ENCODE results near the gene SERINC5.
"Not testable (repeated sequence)": the region's sequence is repeated elsewhere in the genome, so short reads cannot be mapped to it uniquely, and the experiment has no call there.

SERINC5 gene

DNA sequence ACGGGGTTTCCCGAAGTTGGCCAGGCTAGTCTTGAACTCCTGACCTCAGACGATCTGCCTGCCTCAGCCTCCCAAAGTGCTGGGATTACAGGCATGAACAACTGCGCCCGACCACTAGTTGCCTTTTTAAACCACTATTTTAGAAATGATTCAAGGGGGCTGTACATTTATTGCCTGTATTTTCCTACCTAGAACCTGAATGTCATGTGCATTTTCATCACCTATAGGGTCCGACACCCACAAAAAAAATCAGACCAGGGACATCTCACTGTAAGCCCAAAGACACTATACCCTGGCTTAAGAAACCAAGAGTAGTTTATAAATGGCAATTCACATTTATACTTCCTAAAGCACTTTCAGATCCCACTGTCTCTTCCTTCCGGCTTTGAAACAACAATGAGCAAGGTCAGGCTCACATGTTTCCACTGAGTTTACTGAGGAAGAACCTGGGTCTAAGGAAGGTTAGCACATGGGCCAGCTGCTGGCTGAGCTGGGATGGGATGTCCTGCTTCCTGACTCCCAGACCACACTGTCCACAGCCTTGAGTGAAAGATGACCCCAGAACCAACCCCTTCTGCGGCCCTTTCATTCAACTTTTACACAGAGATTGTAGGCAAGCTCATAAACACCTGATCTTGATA lies 87.3 kb downstream of the SERINC5 start:
- no peak for DNase-seq (ENCODE audit: low read depth)

DNA sequence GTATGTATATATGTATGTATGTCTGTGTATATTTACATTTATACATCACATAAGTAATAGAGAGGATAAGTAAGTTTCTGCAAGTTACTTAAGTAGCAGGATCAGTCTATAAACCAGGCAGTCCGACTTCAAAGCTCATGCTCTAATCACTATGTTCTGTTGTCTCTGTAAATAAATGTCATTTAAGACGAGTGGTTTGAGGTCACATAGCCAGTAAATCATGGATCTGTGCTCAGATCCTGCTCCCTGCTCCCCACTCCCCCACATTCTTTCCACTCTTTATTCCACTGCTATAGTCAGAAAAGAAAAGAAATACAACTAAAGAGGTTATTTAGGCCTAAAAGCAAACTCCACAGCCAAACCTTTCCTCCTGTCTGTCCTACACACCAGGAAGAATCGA lies 90.4 kb downstream of the SERINC5 start:
- DNase-seq (ENCODE audit: low read depth) = no peak

DNA sequence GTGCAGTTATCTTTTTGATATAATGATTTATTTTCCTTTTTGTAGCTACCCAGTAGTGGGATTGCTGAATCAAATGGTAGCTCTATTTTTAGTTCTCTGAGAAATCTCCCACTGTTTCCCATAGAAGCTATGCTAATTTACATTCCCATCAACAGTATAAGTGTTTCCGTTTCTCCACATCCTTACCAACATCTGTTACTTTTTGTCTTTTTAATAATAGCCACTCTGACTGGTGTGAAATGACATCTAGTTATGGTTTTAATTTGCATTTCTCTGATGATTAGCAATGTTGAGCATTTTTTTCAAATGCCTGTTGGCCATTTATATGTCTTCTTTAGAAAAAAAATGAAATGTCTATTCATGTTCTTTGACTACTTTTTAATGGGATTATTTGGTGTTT lies 94.7 kb downstream of the SERINC5 start:
- DNase-seq (ENCODE audit: low read depth) = no peak

GRCh38 chr5:80160242-80160641 lies 95.6 kb downstream of the SERINC5 start:
- DNase-seq (ENCODE audit: low read depth) = no peak

DNA sequence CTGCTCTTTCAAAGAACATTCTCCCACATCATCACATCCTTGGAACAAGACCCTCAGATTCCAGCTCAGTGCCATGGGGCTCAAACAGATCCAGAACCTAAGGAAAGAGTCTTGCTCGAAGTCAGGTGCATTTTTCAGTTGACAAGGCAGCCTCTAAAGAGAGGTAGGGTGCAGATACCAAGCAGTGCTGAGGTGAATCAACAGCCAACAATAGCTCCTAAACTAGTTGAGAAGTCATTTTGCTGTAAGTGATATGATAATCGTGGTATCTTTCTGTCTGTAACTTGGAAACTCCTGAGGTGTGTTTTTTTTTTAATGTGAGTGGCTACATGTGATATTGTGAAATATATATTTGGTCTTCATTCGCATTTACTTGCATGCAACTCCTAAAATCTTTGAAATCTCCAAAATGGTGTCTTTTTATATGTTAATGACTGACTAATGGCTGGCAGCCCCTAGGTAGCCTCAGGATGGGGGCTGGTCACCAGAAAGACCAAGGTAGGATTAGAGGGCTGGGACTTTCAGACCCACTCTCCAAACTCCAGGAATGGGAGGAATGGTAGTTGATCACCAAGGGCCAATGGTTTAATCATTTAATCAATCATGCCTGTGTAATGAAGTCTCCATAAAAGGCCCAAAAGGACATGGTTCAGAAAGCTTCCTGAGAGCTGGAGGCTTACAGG lies 96.6 kb downstream of the SERINC5 start:
- no peak for DNase-seq (ENCODE audit: low read depth)

DNA sequence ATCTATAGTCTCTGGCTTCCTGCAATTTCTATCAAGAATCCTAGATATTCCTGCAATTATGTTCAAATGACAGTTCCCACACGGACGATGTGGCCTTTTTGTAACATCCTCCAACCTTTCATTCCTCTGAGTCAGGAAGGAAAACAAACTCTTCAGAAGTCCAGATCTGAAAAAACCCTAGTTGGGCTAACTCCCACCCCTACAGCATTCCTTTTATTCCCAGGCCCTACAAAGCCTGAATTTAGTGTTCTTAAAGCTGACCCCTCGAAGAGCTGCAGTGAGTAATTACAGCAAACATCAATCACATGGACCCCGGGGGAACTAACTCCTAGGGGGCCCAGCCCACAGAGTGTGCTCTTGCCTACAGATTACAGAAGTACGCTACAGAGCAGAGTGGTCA lies 99.7 kb downstream of the SERINC5 start:
- no peak for DNase-seq (ENCODE audit: low read depth)

- no peak for DNase-seq (ENCODE audit: low read depth)
These were observed 101.1 kb downstream of the SERINC5 start for GRCh38 chr5:80154749-80155148.

GRCh38 chr5:80154289-80154688 lies 101.6 kb downstream of the SERINC5 start:
- DNase-seq (ENCODE audit: low read depth) = not testable (repeated sequence)

DNA sequence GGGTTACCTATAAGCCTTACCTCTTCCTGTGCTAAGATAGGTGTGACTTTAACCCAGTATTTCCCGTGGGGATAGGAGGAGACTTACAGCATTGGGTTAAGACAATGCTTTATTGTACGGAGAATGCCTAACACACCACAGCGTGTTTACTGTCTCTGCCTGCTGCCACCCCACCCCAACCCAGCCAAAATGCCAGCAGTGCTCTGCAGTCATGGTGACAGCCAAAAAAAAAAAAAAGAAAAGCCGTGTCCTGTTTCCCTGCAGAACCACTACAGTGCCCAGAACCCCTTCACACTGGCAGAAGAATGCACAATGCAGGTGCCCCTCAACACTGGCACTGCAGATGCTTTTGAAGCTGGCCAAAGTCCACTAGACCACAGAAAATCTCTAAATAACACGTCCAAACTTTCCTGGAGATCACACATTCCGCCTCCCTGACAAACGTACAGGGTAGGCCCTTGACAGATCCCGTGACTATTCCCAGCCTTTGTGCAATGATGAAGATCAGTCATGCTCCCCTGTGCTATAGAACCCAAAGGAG lies 102.2 kb downstream of the SERINC5 start:
- no peak for DNase-seq (ENCODE audit: low read depth)

DNA sequence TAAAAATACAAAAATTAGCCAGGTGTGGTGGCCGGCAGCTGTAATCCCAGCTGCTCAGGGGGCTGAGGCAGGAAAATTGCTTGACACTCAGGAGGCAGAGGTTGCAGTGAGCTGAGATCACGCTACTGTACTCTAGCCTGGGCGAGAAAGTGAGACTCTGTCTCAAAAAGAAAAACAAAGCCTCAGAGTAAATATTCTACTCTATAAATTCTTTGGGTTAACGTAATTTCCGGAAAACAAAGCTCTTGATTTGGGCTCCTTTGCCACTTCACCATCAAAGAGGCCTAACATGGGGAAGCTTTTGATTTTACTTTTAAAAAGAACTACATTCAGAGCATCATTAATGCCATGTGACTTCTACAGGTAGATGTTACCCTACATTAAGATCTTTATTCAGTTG lies 103.1 kb downstream of the SERINC5 start:
- no peak for DNase-seq (ENCODE audit: low read depth)

- DNase-seq (ENCODE audit: low read depth) = no peak
These were observed 104.0 kb downstream of the SERINC5 start for GRCh38 chr5:80151890-80152289.

DNA sequence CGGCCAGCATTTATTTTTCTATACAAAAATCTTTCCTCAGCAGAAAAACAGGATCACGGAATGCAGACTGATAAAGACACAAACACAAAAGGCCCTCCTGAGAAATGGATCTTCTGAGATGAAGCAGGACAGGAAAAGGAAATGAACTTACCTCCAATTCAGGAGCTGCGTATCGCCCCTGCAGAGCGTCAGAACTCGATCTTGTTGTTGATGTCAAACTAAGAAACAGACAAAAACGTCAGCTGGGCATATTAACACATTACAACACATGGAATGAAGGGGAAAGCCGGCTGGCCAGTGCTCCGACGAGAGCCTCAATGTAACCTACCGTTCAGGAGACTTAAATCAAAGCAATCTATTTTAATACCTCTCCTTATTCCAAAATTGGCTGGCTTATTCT lies 105.1 kb downstream of the SERINC5 start:
- no peak for DNase-seq (ENCODE audit: low read depth)

DNA sequence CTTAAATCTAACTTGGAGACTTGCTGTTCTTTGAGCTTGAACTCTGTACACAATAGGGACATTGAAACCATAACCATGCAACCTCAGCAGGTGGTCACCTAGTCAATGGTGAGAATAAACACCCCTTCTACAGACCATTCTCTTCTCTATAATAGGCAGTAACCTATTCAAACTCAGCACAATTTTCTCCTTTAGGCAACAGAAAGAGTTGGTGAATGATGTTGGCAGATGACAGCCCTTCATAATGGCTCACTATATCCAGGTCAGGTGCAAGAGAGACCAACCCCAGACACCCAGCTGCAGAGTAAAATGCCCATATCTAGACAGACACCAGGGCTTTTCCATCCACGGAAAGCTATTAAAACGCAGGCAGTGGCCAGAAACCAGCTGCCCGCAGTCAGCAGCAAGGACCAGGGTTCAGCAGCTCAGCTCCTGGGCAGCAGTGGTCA lies 106.7 kb downstream of the SERINC5 start:
- DNase-seq (ENCODE audit: low read depth) = no peak

DNA sequence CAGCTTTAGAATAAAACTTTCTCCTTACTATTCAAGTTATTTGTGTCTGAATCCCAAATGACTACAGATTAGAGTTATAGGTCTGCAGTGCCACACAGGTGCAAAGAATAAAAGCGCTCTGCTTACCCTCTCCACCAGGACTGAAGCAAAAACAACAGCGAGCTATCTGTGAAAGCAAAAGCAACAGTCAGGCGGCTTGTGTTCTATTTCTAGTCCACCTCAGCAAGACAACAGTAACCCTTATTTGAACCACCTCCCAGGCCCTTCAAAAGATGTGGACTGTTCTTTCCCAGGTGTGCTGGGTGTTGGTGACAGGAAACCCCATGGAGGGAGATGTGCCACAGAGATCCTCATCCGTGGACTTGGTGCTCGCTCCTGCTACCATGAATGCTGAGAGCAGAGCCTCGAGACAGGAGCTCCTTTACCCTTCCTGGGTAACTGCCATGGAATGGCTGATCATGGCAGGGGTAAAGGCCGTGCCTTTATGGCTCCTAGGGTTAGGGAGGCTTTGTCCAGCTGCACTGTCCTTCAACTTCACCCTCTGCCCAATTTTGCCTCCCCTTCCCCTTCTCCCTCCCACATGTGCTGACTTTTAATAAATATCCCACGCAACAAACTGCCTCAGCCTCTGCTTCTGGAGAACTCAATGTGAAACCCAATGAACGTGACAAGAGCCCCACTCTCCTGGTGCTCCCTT lies 108.6 kb downstream of the SERINC5 start:
- no peak for DNase-seq (ENCODE audit: low read depth)

DNA sequence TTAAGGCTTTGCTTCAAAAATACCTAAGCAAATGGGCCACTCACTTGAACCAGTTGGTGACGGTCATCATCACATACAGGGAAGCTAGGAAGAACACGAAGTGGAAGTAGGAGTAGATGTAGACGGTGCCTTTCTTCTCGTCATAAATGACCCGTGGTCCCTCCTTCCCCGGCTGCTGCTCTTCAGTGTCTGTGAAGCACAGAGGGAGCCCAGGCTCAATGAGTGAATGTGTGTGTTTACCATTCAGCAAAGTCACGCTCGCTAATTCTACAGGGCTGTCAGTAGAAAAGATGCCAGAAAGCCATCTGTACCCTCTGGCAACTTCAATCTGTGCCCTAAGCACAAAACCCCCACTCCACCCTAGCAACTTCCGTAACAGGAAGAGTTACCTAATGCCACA lies 109.8 kb downstream of the SERINC5 start:
- no peak for DNase-seq (ENCODE audit: low read depth)

GRCh38 chr5:80143491-80143890 lies 112.4 kb downstream of the SERINC5 start:
- no peak for DNase-seq (ENCODE audit: low read depth)

GRCh38 chr5:80142996-80143395 lies 112.9 kb downstream of the SERINC5 start:
- no peak for DNase-seq (ENCODE audit: low read depth)

- no peak for DNase-seq (ENCODE audit: low read depth)
These were observed 114.2 kb downstream of the SERINC5 start for GRCh38 chr5:80141681-80142080.

GRCh38 chr5:80141147-80141671 lies 114.6 kb downstream of the SERINC5 start:
- DNase-seq (ENCODE audit: low read depth) = no peak

- DNase-seq (ENCODE audit: low read depth) = peak; percentile 26
These were observed 115.4 kb downstream of the SERINC5 start for GRCh38 chr5:80140496-80140895.

DNA sequence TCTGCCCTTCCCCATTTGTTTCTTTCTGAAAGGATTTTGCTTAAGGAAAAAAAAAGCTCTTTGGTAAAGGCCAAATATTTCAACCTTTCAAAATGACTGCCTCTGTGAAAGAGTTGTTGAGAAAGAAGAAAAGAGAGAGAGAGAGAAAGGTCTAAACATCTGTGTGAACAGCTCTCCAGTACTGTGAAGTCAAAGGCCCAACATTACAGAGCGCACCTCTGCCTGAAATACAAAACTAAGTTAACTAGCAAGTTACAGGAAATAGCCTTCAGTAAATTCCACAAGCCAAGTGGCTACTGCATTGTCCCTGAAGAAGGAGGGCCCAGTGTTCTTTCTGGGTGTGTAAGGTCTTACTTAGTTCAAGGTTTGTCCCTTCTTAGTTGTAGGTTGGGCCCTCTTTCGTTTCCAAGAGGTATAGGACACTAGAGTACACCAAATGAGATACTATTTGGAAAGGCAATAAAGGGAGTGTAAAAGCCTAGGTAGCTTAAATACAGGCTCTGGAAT lies 116.3 kb downstream of the SERINC5 start:
- DNase-seq (ENCODE audit: low read depth) = no peak

DNA sequence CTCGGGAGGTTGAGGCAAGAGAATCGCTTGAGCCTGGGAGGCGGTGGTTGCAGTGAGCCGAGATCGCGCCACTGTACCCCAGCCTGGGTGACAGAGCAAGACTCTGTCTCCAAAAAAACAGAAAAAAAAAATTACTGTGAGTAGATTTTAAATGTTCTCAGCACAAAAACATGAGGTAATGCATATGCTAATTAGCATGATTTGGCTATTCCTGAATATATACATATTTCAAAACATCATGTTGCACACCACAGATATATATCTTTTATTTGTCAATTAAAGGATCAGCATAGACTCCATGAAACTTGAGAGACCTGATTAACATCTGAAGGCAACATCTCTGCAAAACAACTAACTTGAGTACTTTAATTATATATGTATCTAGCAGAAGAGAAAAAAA lies 117.4 kb downstream of the SERINC5 start:
- no peak for DNase-seq (ENCODE audit: low read depth)

- DNase-seq (ENCODE audit: low read depth) = not testable (repeated sequence)
These were observed 119.0 kb downstream of the SERINC5 start for GRCh38 chr5:80136798-80137197.
